ENCODE results near the gene CELA3A.
A peak's percentile ranks its signal among the peaks of the same experiment; 100 is the strongest.
"Not testable (repeated sequence)": the region's sequence is repeated elsewhere in the genome, so short reads cannot be mapped to it uniquely, and the experiment has no call there.

Gene CELA3A

DNA sequence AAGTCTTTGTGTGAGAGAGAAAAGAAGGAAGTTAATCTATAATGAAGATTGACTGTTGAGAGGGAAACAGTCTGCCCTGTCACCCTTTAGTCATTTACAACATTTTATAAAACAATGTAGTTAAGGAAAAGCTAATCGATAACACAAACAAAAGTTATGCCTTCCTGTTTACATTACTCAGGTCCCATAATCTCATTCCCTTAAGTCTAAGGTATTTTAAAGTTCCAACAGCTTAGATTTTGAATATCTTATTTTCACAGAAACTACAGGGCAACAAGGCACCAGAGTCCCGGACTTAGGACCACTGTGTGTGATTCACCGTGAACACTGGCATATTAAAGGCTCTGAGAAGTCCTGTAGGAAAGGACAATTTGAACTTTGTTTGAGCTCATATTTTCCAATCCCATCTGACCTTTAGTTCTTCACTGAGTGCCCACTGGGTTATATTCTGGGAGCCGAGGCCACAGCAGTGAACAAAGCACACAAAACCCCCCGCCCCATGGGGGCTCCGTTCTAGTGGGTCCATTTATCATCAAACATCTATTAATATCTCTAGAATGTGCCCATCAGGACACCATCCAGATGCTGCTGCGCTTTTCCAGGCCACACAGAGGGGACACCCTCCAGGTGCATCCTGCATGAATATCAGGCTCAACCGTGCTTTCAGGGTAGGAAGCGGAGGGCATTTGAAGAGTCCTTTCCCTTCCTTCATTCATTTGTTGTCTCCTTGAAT, 3.4 kb upstream of the CELA3A start:
- DNase-seq (ENCODE audit: extremely low read depth, insufficient read length); H3K36me3 ChIP-seq (ENCODE audit: control insufficient read depth, insufficient read depth, low read length); H3K27me3 ChIP-seq (replicated peaks; ENCODE audit: control insufficient read depth, insufficient read depth, low read length); H3K4me3 ChIP-seq (replicated peaks; ENCODE audit: low read depth, low read length): not testable (repeated sequence)

DNA sequence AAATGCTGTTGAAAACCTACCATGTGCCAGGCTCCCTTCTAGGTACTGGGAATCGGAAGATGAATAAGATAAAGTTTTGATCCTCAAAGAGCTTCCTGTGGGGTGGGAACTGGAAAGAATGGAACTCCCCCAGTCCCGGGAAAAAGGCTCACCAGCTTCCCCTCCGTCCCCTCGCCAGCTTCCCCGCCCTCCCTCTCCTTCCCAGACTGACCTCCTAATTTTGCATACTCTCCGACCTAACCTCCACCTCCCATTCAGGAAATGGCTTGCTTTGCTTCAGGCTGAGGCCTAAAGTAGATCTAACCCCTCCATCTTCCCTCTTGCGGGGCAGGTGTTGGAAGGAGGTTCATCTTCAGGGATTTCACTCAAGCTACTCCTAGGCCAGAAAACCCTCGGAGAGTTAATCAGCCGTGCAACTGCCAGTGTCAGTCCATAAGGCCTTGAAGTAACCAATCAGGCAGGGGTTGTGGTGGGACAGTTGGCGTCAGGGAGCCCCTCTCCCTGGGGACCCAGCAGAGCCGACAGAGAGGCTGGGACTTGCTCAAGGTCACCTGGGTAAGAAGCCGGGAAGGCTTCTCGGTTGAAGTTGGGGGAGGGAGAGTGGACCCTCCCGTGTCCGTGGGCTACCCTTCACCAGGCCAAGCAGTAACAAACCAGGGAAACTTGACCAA, 2.7 kb upstream of the CELA3A start:
- not testable (repeated sequence) for H3K4me3 ChIP-seq (replicated peaks; ENCODE audit: low read depth, low read length); H3K27me3 ChIP-seq (replicated peaks; ENCODE audit: control insufficient read depth, insufficient read depth, low read length); H3K36me3 ChIP-seq (ENCODE audit: control insufficient read depth, insufficient read depth, low read length); DNase-seq (ENCODE audit: extremely low read depth, insufficient read length)

DNA sequence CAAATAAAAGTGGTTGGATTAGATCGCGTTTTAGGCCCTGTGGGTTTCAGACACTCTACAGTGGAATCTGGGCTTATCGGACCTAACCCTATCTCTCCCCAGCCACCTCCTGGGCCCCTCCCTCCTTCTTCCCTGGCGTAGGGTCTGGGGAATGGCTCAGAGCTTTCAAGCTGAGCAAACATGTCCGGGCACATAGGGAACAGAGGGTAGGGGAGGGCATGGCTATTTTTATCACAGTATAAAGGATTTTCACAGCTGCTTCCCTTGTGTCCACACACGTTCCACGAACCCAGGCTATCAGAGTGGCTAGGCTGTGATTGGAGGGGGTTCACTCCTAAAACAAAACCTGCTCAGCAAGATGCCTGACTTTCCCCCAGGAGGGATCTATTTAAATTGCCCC, 1.8 kb upstream of the CELA3A start:
- not testable (repeated sequence) for H3K4me3 ChIP-seq (replicated peaks; ENCODE audit: low read depth, low read length); DNase-seq (ENCODE audit: extremely low read depth, insufficient read length); H3K27me3 ChIP-seq (replicated peaks; ENCODE audit: control insufficient read depth, insufficient read depth, low read length); H3K36me3 ChIP-seq (ENCODE audit: control insufficient read depth, insufficient read depth, low read length)

DNA sequence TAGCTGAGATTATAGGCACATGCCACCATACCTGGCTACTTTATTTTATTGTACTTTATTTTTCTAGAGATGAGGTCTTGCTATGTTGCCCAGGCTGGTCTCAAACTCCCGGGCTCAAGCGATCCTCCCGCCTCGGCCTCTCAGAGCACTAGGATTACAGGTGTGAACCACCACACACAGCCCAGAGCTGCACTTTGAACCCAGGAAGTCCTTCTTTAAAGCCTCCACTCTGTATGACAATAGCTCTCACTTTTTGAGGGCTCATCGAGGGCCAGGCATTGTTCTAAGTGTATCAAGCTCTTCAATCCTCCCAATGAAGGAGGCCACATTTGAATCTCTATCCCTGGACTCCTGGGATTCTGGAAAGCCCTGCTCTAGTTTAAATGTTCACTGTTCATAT, 1.0 kb downstream of the CELA3A start:
- not testable (repeated sequence) for H3K4me3 ChIP-seq (replicated peaks; ENCODE audit: low read depth, low read length); DNase-seq (ENCODE audit: extremely low read depth, insufficient read length); H3K36me3 ChIP-seq (ENCODE audit: control insufficient read depth, insufficient read depth, low read length); H3K27me3 ChIP-seq (replicated peaks; ENCODE audit: control insufficient read depth, insufficient read depth, low read length)

DNA sequence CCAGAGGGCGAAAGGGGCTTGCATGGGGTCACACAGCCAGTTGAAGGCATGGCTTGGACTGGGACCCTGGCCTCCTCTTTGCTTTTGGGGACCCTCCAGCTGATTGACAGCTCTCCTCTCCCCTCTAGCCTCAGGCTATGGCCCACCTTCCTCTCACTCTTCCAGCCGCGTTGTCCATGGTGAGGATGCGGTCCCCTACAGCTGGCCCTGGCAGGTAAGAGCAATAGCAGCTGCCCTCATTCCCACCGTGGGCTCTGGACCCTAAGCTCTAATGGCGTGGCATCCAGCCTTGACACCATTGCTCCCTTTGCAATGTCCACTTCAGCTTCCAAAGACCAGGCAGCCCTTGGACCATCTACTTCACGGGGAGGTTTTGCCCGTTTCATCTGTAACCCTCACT, 1.4 kb downstream of the CELA3A start:
- not testable (repeated sequence) for DNase-seq (ENCODE audit: extremely low read depth, insufficient read length); H3K27me3 ChIP-seq (replicated peaks; ENCODE audit: control insufficient read depth, insufficient read depth, low read length); H3K36me3 ChIP-seq (ENCODE audit: control insufficient read depth, insufficient read depth, low read length); H3K4me3 ChIP-seq (replicated peaks; ENCODE audit: low read depth, low read length)

DNA sequence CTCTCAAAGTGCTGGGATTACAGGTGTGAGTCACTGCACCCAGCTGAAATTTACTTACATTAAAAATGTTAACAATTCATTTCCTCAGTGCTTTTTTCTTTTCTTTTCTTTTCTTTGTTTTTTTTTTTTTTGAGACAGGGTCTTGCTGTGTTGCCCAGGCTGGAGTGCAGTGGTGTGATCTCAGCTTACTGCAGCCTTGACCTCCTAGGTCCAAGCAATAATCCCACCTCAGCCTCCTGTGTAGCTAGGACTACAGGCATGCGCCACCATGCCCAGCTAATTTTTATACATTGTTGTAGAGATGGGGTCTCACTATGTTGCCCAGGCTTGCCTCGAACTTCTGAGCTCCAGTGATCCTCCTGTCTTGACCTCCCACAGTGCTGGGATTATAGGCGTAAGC, 2.5 kb downstream of the CELA3A start:
- not testable (repeated sequence) for H3K27me3 ChIP-seq (replicated peaks; ENCODE audit: control insufficient read depth, insufficient read depth, low read length); DNase-seq (ENCODE audit: extremely low read depth, insufficient read length); H3K4me3 ChIP-seq (replicated peaks; ENCODE audit: low read depth, low read length); H3K36me3 ChIP-seq (ENCODE audit: control insufficient read depth, insufficient read depth, low read length)

DNA sequence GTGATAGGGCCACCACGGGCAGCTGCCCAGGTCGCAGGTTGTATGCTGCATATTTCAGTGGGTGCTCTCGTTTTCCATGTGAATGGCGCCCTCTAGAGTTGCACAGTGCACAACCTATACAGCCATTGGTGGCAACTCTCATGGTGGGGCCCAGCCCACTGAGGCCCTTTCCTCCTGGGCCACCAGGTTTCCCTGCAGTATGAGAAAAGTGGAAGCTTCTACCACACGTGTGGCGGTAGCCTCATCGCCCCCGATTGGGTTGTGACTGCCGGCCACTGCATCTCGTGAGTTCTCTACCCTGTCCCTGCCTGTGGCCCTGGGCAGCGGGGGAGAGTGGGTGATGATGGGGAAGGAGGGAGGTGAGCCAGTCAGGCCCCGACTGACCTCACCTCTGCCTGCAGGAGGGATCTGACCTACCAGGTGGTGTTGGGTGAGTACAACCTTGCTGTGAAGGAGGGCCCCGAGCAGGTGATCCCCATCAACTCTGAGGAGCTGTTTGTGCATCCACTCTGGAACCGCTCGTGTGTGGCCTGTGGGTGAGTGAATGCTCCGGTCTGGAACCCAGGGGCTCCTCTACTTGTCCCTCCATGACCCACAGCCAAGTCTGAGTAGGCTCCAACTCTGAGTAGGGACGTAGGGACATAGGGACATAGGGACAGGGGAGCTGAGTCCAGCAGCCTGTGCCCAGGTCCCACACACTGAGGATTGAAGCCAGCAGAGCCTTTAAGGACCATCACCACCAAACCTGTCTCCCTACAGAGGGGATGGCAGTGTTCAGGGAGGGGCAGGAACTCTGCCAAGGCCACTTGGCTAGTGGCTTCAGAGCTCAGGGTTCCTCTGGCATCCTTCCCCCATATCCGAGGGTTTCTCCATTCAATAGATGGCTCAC, 4.0 kb downstream of the CELA3A start:
- TF ChIP-seq, protein P1, sequence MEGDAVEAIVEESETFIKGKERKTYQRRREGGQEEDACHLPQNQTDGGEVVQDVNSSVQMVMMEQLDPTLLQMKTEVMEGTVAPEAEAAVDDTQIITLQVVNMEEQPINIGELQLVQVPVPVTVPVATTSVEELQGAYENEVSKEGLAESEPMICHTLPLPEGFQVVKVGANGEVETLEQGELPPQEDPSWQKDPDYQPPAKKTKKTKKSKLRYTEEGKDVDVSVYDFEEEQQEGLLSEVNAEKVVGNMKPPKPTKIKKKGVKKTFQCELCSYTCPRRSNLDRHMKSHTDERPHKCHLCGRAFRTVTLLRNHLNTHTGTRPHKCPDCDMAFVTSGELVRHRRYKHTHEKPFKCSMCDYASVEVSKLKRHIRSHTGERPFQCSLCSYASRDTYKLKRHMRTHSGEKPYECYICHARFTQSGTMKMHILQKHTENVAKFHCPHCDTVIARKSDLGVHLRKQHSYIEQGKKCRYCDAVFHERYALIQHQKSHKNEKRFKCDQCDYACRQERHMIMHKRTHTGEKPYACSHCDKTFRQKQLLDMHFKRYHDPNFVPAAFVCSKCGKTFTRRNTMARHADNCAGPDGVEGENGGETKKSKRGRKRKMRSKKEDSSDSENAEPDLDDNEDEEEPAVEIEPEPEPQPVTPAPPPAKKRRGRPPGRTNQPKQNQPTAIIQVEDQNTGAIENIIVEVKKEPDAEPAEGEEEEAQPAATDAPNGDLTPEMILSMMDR (IDR thresholded peaks at IDR 0.05; ENCODE audit: insufficient read depth, low read length, poor library complexity, severe bottlenecking), result peak; percentile 33
- H3K4me3 ChIP-seq (replicated peaks; ENCODE audit: low read depth, low read length), result not testable (repeated sequence)

DNA sequence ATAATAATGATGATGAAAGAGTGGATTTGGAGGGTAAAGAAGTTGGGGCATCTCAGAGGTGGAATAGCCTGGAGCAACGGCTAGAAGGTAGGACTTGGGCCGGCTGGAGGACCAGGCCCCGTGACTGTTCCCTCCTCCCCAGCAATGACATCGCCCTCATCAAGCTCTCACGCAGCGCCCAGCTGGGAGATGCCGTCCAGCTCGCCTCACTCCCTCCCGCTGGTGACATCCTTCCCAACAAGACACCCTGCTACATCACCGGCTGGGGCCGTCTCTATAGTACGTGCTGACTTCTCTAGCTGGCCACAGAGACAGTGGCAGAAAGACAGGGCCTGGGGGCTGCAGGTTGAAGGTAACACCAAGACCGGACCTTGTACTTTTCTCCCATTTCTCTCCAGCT, 5.3 kb downstream of the CELA3A start:
- not testable (repeated sequence) for DNase-seq (ENCODE audit: extremely low read depth, insufficient read length); H3K36me3 ChIP-seq (ENCODE audit: control insufficient read depth, insufficient read depth, low read length); H3K27me3 ChIP-seq (replicated peaks; ENCODE audit: control insufficient read depth, insufficient read depth, low read length); H3K4me3 ChIP-seq (replicated peaks; ENCODE audit: low read depth, low read length)

More for the DNA sequence above, 4.0 kb downstream of the CELA3A start:
- not testable (repeated sequence) for H3K27me3 ChIP-seq (replicated peaks; ENCODE audit: control insufficient read depth, insufficient read depth, low read length); DNase-seq (ENCODE audit: extremely low read depth, insufficient read length); H3K36me3 ChIP-seq (ENCODE audit: control insufficient read depth, insufficient read depth, low read length)

GRCh38 chr1:22007262-22007661, 5.8 kb downstream of the CELA3A start:
- H3K36me3 ChIP-seq (ENCODE audit: control insufficient read depth, insufficient read depth, low read length); H3K27me3 ChIP-seq (replicated peaks; ENCODE audit: control insufficient read depth, insufficient read depth, low read length); DNase-seq (ENCODE audit: extremely low read depth, insufficient read length); H3K4me3 ChIP-seq (replicated peaks; ENCODE audit: low read depth, low read length): not testable (repeated sequence)

DNA sequence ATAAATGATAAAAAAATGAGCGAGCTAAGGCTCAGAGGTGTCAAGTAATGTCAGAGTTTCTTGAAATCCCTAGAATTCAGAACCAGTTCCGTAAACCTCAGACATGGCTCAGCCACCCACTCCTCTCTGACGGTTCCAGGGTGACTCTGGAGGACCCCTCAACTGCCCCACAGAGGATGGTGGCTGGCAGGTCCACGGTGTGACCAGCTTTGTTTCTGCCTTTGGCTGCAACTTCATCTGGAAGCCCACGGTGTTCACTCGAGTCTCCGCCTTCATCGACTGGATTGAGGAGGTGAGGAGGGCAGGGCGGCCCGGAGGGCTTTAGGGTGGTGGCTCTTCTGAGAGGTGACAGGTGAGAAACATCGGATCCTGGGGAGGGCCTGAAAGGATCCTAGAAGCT, 8.1 kb downstream of the CELA3A start:
- DNase-seq (ENCODE audit: extremely low read depth, insufficient read length); H3K36me3 ChIP-seq (ENCODE audit: control insufficient read depth, insufficient read depth, low read length); H3K27me3 ChIP-seq (replicated peaks; ENCODE audit: control insufficient read depth, insufficient read depth, low read length); H3K4me3 ChIP-seq (replicated peaks; ENCODE audit: low read depth, low read length): not testable (repeated sequence)

DNA sequence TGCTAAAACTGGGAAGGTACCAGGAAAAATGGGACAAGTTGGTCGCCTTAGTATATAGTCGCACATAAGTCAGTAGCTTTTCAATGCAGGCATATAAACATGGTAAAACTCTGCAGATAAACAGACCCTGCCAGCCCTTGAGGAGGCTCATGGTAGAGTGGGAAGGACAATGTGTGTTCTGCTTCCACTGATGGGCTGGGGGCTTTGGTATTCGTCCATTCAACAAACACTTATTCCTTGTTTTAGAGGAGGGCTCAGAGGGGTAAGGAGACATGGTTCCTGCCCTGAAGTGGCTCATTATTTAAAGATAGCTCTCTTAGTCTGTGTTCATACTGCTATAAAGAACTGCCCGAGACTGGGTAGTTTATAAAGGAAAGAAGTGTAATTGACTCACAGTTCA, 11.3 kb downstream of the CELA3A start:
- H3K36me3 ChIP-seq (ENCODE audit: control insufficient read depth, insufficient read depth, low read length); H3K4me3 ChIP-seq (replicated peaks; ENCODE audit: low read depth, low read length); H3K27me3 ChIP-seq (replicated peaks; ENCODE audit: control insufficient read depth, insufficient read depth, low read length); DNase-seq (ENCODE audit: extremely low read depth, insufficient read length): not testable (repeated sequence)

DNA sequence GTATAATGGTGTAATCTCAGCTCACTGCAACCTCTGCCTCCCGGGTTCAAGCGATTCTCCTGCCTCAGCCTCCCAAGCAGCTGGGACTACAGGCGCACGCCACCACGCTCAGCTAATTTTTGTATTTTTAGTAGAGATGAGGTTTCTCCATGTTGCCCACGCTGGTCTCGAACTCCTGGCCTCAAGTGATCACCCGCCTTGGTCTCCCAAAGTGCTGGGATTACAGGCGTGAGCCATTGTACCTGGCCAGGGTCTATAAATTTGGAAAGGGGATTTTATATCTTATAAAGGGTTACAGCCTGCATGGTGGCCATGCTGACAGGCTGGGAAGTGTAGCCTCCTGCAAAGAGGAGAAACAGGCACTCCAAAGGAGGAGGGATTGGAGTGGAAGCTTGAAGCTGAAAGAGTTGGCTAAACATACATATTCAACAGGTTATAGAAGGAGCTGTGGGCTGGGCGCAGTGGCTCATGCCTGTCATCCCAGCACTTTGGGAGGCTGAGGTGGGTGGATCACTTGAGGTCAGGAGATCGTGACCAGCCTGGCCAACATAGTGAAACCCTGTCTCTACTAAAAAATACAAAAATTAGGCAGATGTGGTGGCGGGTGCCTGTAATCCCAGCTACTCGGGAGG, 13.2 kb downstream of the CELA3A start:
- DNase-seq (ENCODE audit: extremely low read depth, insufficient read length); H3K36me3 ChIP-seq (ENCODE audit: control insufficient read depth, insufficient read depth, low read length); H3K27me3 ChIP-seq (replicated peaks; ENCODE audit: control insufficient read depth, insufficient read depth, low read length); H3K4me3 ChIP-seq (replicated peaks; ENCODE audit: low read depth, low read length): not testable (repeated sequence)

Measured in GM06990 (cell line).